NCI-H2029 (cell line): Measurements from ENCODE around the gene HDC.

Experiments used
- DNase-seq: peaks from one replicate; lab custom pipeline; 2025; lab: John Stamatoyannopoulos, UW

The HDC gene

DNA sequence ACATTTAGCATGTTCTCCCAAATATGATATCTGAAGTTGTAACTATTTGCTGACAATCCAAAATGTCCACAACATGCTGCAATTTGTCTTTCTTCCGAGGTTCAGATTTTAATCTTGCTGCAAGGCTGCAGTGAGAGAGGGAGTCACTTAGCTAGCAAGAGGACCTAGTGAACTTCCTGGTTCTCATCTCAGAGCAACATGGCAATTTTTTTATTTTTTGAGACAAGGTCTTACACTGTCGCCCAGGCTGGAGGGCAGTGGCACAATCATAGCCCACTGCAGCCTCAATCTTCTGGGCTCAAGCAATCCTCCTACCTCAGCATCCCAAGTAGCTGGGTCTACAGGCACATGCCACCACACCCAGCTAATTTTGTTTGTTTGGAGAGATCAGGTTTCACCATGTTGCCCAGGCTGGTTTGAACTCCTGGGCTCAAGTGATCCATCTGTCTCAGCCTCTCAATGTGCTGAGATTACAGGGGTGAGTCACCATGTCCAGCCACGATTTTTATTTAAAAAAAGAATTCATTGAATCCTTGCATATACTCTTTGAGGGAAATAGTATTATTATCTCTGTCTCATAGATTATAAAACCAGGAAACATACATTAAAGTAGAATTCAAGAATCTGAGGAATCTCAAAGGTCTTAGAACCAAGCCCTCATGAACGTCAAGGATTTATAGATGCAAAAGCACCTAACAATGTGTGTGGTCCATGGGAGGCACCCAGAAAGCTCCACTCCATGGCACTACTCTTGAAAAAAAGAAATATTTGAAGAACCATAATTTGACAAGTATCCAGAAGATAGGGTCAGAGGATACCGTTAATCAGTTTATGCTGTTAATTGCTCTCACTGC lies 9.1 kb downstream of the HDC start:
- no peak for DNase-seq

DNA sequence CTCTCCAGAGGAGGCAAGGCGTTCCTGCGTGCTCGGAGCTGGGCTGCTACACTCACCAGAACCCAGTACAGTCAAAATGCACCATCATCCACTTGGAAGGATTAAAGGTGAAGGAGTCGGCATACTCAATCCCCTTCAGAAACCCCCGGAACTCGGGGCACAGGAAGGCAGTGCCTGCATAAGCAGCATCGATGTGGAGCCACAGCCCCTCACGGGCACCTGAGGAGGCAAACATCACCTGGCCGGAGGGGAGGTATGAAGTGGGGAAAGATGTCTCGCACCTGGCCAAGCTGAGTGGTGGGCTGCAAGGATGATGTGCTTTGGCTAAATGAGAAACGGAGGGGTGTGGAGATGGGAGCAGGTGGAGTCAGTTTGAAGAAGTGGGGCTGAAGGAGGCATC lies 13.0 kb downstream of the HDC start:
- no peak for DNase-seq

DNA sequence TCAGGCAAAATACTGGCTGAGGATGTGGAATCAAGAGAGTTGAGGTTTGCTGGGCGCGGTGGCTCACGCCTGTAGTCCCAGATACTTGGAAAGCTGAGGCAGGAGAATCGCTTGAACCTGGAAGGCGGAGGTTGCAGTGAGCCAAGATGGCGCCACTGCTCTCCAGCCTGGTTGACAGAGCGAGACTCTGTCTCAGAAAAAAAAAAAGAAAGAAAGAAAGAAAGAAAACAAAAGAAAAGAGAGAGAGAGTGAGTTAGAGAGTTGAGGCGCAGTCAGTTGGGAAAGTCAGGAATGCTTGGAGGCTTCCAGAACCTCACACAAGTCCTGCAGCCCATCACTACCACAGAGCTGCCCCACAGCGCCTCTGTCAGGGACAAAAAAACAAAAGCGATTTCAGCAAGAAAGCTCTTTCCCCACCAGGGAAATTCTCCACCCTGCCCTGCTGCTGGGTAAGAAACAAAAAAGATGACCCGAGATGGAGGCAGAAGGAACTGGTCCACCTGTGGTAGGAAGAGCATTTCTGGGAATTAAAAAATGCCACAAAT lies 13.8 kb downstream of the HDC start:
- DNase-seq, result no peak

DNA sequence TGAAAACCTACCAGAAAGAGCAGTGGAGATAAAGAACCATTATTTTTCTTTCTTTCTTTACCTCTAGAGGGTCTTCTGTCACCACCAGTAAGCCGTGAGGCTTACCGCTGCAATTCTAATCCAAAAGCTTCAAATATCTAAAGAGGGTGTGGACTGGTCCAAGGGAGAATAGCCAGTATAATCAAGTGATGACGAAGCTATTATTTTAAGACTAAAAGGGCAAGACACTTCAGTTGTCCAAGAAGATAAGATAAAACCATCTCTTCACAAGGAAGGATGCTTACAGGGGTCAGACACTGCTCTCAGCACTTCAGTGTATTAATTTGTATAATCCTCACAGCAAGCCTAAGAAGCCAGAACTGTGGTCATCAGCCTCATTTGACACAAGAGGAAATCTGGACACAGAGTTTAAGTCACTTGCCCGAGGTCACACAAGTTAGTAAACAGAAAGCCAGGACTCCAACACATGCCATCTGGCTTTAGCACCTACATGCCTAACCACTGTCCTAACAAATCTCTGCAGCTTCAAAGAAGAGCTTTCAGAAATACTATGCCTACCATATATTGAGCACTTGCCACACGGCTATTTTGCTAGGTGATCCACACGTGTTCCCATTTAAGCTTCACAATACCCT lies 14.6 kb downstream of the HDC start:
- no peak for DNase-seq

DNA sequence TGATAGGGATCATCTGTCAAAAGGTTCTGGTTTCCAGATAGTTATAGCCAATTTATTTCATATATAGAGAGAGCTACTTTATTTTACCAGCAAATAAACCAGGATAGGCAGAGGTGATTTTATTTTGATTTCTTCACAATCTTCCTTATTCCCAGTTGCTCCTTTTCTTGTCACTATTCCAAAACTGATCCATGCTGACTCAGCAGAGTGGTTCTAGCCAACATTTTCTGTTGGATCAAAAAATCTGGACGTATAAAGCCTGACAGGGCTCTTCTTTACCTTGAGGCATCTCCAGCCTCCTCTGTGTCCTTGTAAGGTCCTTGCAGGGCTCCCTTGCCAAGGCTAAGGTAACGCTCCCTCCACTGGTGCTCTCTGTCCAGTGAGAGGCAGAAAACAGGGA lies 15.8 kb downstream of the HDC start:
- DNase-seq, result no peak

DNA sequence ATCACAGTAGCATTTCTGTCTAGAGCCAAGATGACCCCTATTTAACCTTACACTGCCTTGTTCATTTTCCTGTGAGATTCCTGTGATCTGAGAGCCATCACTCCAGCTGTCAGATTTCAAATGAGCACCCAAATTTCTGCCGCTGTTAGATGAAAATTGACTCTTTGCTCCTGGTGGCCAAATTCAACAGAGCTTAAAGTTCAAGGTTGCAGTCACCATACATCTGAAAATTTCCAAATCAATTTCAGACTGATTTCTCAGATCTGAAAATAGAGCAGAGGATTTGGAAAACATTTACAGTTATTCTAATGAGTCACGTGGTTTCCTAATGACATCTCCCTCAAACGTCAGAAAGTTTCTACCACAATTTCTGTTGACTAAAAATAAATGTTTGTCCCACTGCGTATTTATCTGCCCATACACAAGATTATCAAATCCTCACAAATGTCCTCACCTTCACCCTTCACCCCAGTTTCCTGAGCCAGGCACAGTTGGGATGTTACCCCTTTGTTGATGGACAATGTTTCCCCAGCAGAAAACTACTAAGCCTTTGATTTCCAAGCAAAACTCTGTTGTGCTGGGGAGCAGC lies 16.4 kb downstream of the HDC start:
- no peak for DNase-seq

DNA sequence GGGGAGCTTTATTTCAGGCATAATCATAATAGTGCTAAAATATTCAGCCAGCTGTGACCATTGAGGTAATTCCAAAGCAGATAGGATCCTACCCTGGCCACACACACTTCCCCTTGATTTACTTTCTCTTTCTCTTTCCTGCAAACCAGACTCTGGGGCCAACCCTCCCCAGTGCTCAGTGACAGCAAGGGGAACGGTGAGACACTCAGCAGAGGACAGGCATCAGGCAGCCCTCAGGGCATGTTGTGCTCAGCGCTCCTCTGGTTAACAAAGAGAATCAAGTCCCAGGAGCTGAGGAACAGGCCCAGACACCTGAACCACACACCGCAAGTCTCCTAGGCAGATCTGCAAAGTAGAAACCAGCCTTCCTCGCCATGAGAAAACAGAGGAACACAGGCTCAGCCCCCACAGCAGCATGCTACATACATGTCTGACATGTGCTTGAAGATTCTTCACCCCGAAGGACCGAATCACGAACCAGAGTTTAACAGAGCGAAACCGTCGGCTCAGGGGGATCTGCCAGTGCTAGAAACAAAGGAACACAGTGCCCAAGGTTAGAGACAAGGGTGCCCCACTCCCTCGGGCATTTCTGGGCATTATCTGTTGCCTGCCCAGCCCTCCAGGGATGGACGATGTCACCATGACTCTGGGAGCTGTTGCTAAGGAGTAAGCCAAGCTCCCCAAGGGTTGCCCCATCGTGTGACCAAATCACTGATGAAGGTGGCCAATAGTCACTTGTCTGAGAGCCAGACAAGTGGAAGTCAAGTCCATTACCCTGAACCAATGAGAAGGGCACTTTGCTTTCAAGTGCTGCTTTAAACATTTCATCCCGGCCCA lies 17.5 kb downstream of the HDC start:
- no peak for DNase-seq

DNA sequence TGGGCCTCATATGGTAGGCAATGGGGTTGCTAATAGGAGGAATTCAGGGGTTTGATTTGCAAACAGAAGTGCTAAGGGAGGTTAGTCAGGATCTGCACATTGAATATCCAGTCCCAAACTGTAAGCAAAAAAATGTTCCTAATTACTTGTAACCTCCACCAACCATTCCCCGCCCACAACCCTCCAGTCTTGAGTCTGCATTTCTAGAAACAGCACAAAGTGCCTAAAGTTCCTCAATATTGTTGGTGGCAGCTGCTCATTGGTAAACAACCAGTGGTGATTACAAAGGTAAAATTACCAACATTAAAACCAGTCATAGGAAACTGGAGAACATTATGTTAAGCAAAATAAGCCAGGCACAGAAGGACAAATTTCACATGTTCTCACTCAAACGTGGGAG lies 18.9 kb downstream of the HDC start:
- DNase-seq, result no peak

DNA sequence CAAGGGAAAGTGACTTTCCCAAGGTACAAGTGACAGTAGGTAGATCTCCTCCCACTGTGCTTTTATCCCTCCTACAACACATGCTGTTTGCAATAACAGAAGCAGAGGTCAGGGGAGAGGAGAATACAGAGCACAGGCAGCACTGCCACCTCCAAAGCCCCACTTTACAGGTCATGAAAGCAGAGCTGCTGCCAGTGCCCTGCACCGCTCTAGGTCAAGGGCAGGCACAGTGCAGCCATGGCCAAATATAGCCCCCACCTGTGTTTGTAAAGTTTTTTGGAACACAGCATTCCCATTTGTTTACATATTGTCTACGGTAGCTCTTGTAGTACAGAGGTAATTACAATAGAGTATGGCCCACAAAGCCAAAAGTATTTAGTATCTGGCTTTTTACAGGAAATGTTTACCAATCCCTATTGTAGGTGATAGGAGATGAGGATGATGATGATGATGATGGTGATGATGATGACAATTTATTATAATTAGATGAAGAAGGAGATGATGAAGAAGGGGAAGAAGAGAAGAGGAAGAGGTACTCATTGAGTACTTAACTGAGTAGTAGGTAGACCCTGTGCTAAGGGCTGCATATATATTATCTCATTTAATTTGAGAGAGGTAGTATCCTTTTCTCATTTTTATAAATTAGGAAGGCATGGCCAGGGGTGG lies 20.4 kb downstream of the HDC start:
- no peak for DNase-seq

DNA sequence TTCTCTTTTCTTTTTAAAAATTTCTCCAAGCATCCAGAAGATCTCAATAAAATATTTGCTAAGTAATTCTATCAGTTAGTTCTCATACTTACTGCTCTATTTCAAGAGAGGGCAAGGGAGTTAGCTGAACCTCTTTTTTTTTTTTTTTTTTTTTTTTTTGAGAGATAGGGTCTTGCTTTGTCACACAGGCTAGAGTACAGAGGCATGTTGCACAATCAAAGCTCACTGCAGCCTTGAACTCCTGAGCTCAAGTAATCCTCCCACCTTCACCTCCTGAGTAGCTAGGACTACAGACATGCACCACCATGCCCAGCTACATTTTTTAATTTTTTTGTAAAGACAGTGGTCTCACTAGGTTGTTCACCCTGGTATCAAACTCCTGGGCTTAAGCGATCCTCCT lies 21.4 kb downstream of the HDC start:
- DNase-seq, result no peak

DNA sequence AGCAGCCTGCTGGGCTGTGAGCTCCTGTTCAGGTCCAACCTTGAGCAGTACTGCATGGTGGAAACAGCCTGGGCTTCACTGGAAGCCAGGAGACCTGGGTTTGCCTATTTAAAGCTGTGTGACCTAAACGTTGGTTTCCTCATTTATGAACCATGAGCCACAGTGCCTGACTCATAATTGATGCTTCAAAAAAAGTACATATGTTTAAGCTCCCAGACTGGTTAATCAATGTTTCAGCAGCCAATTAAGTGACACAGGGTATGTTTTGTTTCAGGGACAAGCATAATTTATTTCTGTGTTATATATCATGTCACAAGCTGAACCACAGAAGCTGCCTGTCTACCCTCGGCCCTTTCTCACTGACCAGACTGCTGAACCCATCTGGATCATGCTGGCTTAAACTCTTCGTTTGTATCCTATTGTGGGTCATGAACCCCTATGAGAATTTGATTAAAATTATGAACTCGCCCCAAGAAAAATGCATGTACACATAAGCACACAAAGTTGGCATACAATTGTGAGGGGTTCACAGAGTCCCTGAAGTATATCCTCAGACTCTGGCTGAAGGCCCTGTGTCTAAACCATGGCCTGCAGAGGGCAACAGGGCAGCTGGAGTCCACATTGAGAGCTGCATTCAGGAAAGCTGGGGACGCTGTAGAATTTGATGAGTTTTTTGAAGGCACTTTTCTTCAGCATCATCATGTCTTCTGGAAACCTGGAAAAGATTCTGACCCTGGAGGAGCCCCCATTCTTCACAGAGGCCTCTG lies 23.7 kb downstream of the HDC start:
- DNase-seq, result no peak

DNA sequence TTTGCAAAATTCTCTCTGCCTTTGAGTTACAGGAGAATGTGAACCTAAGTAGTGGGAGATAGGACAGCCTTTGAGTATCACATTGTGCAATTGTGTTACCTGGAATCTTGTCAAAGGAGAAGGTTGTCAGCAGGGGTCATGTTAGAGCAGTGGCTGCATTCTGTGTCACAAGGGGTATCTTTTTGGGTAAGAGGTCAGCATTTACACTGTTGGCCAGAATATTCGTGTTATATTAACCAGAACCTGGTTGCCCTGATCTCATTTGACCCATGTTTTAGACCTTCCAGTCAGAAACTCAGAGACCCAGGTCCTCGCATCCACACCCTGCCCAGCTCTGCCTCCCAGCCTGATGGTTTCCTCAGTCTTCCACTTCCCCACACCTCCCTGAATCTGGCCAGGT lies 27.3 kb downstream of the HDC start:
- DNase-seq, result no peak

DNA sequence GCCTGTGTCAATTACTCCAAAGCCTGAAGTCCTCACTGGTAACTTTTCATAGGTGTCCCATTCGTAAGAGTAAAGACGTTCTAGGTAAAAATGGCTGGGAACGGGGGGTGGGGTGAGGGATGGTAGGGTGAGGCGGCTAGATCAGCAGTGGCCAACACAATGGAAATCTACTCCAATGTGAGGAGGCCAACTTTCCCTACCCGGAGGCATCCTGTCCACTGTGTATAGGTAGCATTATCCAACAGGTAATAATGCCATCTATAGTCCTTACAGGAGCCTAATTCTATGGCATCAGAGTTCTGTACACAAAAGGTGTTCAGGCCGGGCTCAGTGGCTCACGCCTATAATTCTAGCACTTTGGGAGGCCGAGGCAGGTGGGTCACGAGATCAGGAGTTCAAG lies 29.1 kb downstream of the HDC start:
- no peak for DNase-seq

DNA sequence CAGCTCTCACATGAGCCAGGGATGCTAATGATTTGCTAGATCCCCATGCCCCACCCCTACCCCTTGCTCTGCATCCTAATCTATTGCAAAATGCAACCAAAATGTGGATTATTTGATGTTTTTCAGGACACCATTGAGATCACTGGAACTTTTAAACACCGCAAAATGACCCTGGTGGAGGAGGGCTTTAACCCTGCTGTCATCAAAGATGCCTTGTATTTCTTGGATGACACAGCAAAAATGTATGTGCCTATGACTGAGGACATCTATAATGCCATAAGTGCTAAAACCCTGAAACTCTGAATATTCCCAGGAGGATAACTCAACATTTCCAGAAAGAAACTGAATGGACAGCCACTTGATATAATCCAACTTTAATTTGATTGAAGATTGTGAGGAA lies 29.7 kb downstream of the HDC start:
- DNase-seq, result no peak

DNA sequence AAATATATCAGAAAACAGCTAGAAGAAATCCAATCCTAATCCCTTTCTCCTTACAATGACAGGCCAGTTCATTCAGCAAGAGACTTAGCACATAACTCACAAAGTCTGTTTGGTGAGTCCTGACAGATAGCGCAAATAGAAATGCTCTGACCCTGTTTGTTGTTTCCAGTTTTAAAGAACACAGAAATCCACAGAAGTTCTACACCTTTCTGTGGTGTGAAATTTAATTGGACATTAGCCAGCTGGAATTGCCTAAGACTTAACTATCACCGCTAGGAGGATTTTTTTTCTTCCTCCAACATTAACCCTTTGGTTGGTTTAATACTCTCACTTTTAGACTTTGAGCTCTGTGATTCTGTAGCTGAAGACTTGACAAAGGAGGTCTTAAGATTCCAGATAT lies 30.8 kb downstream of the HDC start:
- DNase-seq, result no peak

DNA sequence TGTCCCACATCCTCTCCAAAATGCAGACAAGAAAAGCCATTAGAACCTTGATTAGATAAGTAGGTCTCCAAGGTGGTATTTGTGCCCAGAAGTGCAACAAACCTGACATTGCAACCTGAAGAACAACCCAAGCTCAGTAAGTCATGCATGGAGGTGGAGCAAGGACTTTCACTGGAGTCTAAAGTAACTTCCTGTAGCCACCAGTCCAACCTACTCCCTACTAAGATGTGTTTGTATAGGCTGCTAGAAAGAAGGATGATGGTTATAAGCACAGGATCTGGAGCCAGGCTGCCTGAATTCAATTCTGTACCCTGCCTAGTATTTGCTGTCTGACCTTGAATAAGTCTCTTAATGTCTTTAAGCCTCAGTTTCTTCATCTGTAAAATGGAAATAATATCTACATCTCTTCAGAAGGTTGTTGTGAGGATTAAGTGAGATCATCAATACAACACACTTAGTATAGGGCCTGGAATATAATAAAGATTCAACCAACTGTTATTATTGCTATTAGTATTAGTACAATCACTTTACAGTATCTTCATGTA lies 32.3 kb downstream of the HDC start:
- DNase-seq, result no peak

DNA sequence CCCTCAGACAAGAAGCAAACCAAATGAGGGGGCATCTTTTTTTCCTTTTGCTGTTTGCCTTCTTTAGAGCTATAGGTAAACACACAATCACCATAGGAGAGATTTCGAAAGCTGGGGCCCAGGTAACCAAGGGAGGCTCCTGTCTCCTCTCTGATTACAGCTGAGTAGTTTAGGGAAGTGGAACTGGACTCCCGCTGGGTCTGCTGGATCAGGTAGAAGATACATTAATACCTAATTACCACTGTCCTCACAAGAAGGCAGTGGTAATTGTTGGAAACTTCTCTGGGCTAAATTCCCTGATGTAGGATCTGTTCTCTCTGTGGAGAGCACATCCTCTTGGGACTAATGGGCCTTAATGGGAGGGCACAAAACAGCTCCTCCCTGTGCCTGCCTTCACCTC lies 32.7 kb downstream of the HDC start:
- no peak for DNase-seq

DNA sequence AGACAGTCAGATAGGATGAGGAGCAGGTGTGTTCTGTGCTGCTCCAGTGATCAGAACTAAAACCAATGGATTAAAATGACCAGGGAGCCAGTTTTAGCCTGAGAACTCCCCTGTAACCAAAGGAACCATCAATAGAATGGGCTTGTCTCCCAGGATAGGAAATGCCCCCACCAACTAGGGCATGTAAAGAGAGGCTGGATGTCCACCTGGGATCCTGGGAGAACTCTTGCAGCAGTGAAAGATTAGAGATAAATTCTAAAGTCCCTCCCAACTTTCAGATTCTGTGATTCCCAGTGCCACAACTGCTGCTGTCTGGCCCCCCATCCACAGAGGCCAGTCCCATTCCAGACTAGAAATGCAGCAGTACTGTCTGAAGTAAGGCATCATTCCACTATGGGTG lies 33.8 kb downstream of the HDC start:
- DNase-seq, result no peak

DNA sequence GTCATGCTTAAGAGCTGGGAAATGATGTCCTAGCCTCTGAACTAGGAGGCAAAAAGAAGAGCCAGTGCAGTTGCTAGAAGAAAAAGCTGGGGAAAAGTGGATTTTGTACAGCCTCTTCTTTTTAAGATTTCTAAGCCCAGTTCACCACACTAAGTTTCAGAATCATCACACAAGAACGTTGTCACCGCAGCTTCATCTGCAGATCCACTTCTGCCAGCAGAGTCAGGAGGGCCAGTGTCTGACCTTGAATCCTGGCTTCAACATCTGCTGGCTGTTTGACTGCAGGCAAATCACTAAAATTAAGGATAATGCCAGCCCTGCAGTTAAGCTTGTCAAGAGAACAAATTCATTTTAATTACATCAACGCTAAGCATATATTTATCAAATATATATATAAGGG lies 36.2 kb downstream of the HDC start:
- no peak for DNase-seq

DNA sequence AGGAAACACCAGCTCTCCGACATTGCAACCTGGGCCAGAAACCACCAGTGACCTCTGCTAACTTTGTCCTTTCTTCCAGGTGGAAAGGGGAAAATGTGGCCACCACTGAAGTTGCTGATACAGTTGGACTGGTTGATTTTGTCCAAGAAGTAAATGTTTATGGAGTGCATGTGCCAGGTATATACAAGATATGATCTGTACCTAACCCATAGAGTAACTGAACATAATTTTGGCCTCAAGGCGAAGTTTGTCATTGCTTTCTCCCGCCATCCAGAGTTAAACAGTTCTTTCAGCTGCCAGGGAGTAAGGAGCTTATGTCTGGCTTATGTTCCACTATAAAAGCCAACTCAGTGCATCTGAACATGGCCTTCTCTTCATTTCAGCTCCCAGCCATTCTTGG lies 36.7 kb downstream of the HDC start:
- DNase-seq, result no peak

DNA sequence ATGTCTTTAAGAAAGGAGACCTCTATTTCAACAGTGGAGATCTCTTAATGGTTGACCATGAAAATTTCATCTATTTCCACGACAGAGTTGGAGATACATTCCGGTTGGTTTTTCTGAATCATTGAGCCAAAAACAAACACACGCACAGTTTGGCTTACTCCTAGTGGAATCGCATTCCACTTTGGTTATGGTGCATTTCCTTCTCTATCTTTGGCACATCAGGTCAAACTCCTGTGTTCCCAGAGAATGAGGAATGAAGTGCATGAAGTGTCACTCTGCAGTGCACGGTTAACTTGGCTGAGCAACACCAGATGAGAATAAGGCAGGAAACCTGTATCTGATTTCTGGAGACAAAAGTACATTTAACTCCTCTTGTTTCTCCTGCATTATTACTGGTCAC lies 38.5 kb downstream of the HDC start:
- DNase-seq, result no peak
